H7 (cell line): ENCODE results near the gene ST7L. TPM values are rescaled to one million over a fixed set of nuclear protein-coding genes. Genes with fewer than 3 reads are reported as not detected.
"Not testable (repeated sequence)": the region's sequence is repeated elsewhere in the genome, so short reads cannot be mapped to it uniquely, and the experiment has no call there.

ENCODE experiments used
- DNase-seq: peaks from one replicate; pipeline ENCODE4 v3.0.0; 2012
- H3K27me3 ChIP-seq: 2 replicates; pipeline ENCODE4 v1.6.0; 2011; ENCODE audit warnings: mild to moderate bottlenecking, low read length; ENCODE audit not compliant: control insufficient read depth, insufficient read depth
- H3K36me3 ChIP-seq: replicated peaks from 2 replicates; pipeline ENCODE4 v1.5.1; 2011; ENCODE audit warnings: low read length; ENCODE audit not compliant: control insufficient read depth, insufficient read depth
- H3K4me3 ChIP-seq: 2 replicates; pipeline ENCODE4 v1.5.1; 2011; ENCODE audit warnings: low read depth, mild to moderate bottlenecking, control low read depth, low read length, moderate library complexity; ENCODE audit not compliant: insufficient read depth
- total RNA-seq: library from RNA; depleted of rRNA; stranded (reverse); fragments of >200 nt; shearing (Covaris generic); gene quantifications from 2 replicates; pipeline ENCODE4 v1.2.3, GENCODE V29; 2014; rRNA removed

The ST7L gene, protein sequence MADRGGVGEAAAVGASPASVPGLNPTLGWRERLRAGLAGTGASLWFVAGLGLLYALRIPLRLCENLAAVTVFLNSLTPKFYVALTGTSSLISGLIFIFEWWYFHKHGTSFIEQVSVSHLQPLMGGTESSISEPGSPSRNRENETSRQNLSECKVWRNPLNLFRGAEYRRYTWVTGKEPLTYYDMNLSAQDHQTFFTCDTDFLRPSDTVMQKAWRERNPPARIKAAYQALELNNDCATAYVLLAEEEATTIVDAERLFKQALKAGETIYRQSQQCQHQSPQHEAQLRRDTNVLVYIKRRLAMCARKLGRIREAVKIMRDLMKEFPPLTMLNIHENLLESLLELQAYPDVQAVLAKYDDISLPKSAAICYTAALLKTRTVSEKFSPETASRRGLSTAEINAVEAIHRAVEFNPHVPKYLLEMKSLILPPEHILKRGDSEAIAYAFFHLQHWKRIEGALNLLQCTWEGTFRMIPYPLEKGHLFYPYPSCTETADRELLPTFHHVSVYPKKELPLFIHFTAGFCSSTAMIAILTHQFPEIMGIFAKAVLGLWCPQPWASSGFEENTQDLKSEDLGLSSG
- total RNA-seq = 16.6 and 28.5 TPM in 2 replicates

DNA sequence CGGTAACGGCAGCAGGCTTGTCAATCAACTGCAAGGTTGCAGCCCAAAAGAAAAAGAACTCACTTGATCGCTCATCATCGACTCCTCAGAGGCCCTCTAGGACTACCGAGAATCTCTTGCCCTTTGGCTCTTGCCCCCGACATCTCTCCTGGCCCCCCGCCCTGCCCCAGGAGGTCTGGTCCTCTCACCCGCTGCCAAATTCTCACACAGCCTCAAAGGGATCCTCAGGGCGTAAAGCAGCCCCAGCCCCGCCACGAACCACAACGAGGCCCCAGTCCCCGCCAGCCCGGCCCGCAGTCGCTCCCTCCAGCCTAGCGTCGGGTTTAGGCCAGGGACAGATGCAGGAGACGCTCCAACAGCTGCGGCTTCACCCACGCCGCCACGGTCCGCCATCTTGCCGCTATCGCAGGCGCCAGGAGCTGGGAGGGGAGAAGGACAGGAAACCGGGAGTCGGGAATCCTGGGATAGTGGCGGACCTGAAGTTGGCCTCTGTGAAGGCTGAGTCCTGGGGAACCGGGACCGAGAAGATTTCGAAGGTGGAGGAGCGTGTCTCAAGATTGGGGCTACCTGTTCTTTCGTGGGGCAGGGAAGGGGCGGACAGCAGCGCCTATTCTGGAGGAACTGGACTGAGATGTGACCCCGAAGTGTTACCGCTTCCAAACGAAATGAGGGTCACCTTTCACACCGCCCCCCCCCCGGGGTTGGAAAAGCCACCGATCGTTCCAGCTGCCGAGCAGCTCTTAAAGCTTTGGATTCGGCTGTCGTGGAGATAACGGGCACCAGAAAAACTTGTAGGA lies at the start of gene ST7L:
TSS of gene ST7L (minus strand) at position 421 of the 797 bp plus-strand sequence. CDS start at position 393, 28 bp downstream.
- Histone ChIP-seq H3K27me3 (no peaks in the 10 kb centered on the region), H3K4me3 (peak within 1 kb of the TSS; percentile 74), H3K36me3 (no peaks in the 10 kb centered on the region; the same call in none of the 2 replicates)
- DNase-seq = peak; percentile 81

DNA sequence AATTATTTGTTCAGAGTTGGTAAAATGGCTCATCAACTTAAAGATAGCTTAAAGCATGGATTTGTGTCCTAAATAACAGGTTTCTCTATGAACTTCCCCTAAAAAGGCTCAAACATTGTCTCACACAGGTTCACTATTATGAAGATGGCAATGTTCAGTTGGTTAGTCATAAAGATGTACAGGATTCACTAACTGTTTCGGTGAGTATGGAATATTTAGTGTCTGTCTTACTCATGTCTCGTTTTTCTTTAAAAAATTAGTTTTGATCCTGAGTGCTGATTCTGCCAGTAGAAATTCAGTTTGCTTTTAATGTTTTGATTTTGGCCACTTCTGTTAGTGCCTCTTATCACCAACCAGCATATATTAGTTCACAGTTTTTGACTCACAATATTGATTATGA lies 48.0 kb upstream of the ST7L start:
- no peak overlapping the region for H3K4me3 ChIP-seq
- DNase-seq = no peak
- H3K36me3 ChIP-seq = peaks cover 8% of the 10 kb centered on the region
- no peaks in the 10 kb centered on the region for H3K27me3 ChIP-seq

DNA sequence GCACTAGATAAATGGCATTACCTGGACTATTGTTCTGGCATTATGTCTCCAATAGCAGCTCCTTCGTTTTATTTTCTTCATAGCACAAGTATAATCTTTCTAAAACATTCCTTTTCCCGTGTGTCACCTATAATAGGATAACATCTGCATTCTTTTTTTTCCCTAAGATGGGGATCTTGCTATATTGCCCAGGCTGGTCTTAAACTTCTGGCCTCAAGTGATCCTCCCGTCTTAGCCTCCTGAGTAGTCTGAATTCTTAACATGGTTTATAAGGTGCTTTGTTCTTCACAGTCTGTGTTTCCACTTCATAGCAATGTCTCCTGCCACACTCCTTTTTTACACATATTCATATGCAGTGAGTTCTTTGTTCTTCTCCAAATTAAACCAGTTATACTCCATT lies 46.9 kb upstream of the ST7L start:
- H3K27me3 ChIP-seq = no peaks in the 10 kb centered on the region
- peaks cover 8% of the 10 kb centered on the region for H3K36me3 ChIP-seq
- no peak for DNase-seq
- H3K4me3 ChIP-seq = no peak overlapping the region

DNA sequence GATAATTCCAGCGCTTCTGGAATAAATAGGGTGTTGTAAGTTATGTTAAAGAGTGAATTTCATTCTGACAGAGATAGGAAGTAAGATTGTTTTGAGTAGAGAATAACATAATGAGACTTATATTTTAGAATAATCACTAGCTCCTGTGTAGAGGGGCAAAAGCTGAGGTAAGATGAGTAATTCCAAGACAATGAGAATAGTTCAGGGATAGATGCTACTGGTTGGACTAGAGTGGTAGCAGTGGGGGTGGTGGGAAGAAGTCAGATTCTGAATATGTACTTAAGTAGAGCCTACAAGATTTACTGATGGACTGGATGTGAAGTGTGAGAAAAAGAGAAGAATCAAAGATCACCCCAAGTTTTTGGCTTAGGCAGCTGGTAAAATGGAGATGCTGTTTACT lies 32.3 kb upstream of the ST7L start:
- no peak for DNase-seq
- Histone ChIP-seq H3K27me3 (no peaks in the 10 kb centered on the region), H3K4me3 (no peak overlapping the region), H3K36me3 (peaks cover 3% of the 10 kb centered on the region; the same call in 1 of the 2 replicates)

DNA sequence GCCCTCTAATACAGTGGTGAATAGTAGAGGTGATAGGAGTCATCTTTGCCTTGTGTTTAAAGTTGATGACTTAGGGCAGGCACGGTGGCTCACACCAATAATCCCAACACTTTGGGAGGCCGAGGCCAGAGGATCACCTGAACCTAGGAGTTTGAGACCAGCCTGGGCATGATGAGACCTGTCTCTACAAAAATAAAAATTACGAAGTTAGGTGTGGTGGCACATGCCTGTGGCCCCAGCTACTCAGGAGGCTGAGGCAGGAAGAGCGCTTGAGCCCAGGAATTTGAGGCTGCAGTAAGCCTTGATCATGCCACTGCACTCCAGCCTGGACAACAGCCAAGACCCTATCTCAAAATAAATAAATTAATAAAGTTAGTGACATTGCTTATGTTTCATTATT lies 27.3 kb upstream of the ST7L start:
- Histone ChIP-seq H3K4me3 (no peak overlapping the region), H3K36me3 (peaks cover 3% of the 10 kb centered on the region; the same call in 1 of the 2 replicates), H3K27me3 (no peaks in the 10 kb centered on the region)
- DNase-seq = no peak

DNA sequence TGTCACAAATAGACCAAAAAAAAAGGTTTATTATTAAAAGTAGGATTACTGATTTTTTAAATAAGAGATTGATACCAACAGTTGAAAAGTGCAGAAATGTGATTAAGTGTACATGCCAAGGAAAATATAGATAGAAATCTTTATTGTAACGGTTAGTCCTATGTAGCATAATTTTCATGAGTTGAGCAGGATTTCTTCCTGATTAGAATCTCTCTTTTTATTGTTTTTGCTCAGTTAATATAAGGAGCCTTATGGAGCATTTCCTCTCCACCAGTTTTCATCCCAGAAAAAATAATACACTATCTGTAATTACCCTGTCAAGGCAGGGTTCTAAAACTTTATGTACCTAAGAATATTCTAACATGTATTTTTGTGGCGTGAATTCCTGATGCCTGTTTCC lies 24.1 kb upstream of the ST7L start:
- H3K4me3 ChIP-seq = no peak overlapping the region
- no peak for DNase-seq
- H3K36me3 ChIP-seq = peaks cover 2% of the 10 kb centered on the region; the same call in 1 of the 2 replicates
- H3K27me3 ChIP-seq = no peaks in the 10 kb centered on the region

DNA sequence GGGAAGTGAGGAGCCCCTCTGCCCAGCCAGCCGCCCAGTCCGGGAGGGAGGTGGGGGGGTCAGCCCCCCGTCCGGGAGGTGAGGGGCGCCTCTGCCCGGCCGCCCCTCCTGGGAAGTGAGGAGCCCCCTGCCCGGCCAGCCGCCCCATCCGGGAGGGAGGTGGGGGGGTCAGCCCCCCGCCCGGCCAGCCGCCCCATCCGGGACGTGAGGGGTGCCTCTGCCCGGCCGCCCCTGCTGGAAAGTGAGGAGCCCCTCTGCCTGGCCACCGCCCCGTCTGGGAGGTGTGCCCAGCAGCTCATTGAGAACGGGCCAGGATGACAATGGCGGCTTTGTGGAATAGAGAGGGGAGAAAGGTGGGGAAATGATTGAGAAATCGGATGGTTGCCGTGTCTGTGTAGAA lies 21.5 kb upstream of the ST7L start:
- not testable (repeated sequence) for H3K27me3 ChIP-seq, DNase-seq, H3K4me3 ChIP-seq, H3K36me3 ChIP-seq

DNA sequence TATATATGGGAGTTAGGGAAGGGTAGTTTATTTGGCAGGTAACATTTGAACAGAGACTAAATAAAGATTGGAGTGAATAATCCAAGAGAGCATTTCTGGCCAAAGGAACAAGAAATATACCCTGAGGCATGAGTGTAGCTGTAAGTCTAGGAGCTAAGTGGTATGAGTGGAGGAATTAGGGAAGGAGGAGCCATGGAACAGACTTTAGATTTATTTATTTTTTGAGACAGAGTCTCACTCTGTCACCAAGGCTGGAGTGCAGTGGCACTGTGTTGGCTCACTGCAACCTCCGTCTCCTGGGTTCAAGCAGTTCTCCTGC lies 19.1 kb upstream of the ST7L start:
- DNase-seq = no peak
- Histone ChIP-seq H3K27me3 (no peaks in the 10 kb centered on the region), H3K4me3 (no peak overlapping the region), H3K36me3 (no peaks in the 10 kb centered on the region)

DNA sequence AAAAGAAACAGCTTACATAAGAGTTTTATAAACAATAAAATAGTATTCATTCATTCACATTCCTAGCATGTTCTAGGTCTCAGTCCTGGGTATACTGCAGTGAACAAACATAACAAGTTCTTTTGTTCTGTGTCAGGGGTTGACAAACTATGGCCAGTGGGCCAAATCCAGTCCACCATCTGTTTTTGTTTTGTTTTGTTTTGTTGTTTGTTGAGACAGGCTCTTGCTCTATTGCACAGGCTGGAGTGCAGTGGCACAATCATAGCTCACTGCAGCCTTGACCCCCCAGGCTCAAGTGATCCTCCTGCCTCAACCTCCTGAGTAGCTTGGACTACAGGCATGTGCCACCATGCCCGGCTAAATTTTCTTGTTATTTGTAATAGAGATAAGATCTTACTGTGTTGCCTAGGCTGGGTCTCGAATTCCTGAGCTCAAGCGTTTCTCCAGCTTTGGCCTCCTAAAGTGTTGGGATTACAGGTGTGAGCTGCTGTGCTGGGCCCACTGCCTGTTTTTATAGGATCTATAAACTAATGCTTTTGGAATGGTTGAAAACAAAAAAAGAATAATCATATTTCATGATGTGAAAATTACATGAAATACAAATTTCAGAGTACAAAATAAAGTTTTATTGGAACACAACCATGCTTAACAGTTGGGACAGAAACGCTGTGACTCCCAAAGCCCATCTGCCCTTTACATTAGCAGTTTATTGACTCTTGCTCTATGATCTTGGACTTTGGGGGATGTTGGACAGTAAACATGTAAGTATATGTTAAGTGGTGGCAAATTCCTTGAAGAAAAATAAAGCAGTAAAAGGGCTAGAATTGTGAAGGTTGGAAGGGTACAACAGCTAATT lies 18.5 kb upstream of the ST7L start:
- no peak overlapping the region for H3K4me3 ChIP-seq
- no peaks in the 10 kb centered on the region for H3K27me3 ChIP-seq
- DNase-seq = no peak
- no peaks in the 10 kb centered on the region for H3K36me3 ChIP-seq

DNA sequence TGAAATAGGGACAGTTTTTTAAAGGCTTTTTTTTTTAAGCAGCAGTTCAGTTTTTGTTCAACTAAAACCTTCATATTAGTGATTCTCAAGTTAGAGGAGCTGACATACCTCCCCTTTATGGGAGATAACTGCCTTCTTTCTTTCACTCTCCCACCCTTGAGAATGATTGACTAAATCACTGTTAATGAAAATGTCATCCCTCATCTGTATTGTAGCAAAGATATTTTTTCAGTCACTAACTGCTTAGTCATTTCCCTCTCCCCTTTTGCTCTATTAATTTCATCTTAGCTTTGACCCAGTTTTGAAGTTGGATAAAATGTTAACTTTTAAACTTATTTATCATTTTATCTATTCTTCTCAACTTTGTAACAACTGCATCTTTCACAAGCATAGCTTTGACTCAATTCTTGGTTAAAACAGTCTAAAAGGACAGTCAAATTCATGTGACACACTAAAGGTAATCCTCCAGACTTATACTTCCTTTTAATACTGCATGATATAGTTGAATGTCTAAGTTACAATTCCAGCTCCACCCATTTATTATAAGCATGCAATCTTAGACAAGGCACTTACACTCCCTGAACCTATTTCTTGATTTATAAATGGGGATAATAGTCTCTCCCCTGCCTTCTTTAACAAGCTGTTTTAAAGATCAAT lies 17.8 kb upstream of the ST7L start:
- Histone ChIP-seq H3K36me3 (no peaks in the 10 kb centered on the region), H3K4me3 (no peak overlapping the region), H3K27me3 (no peaks in the 10 kb centered on the region)
- no peak for DNase-seq

DNA sequence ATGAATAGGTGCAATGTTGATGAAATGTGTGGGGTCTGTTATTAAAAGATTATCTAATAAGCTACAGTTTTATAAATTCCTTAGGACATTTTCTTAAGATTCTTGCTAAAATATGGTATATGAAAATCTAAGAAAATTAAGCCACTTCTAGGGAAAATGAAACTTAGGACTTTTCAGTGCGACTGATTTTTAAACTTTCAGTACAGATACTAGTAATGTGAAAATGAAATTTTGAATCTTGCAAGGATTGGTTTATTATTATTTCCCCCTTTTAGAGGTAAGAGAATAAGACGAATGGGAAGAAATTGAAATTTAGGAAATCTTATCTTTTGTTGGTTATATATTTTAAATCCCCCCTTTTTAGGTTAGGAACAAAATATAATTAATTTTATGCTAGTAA lies 17.1 kb upstream of the ST7L start:
- DNase-seq = no peak
- H3K4me3 ChIP-seq = no peak overlapping the region
- H3K36me3 ChIP-seq = no peaks in the 10 kb centered on the region
- no peaks in the 10 kb centered on the region for H3K27me3 ChIP-seq

DNA sequence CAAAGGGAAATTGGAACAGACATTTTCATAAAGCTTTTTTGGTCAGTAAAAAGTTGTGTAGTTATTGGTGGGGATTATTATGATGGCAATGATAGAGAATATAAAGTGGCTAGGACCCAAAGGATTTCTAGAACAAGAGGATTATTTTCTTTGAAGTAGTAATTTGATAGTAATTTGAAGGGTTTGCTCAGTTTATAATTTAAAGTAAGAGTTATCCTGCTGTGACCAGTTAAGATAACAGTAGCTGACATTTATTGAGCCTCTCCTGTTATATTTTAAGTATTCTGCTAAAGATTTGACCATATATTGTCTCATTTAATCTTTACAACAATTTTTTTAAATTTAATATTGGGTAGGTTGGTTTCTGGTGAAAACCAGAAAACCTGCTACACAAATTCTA lies 15.4 kb upstream of the ST7L start:
- H3K36me3 ChIP-seq = no peaks in the 10 kb centered on the region
- H3K4me3 ChIP-seq = no peak overlapping the region
- DNase-seq = no peak
- H3K27me3 ChIP-seq = no peaks in the 10 kb centered on the region

DNA sequence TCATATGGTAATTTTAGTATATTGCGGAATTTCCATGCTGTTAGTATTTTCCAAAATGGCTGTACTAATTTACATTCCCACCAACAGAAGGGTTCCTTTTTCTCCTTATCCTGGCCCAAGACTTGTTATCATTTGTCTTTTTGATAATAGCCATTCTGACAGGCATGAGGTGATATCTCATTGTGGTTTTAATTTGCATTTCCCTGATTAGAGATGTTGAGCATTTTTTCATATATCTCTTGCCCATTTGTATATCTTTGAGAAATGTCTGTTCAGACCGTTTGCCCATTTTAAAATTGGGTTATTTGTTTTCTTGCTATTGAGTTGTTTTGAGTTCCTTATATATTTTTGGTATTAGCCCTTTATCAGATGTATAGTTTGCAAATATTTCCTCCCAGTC lies 14.7 kb upstream of the ST7L start:
- no peaks in the 10 kb centered on the region for H3K27me3 ChIP-seq
- H3K4me3 ChIP-seq = no peak overlapping the region
- H3K36me3 ChIP-seq = no peaks in the 10 kb centered on the region
- DNase-seq = no peak

DNA sequence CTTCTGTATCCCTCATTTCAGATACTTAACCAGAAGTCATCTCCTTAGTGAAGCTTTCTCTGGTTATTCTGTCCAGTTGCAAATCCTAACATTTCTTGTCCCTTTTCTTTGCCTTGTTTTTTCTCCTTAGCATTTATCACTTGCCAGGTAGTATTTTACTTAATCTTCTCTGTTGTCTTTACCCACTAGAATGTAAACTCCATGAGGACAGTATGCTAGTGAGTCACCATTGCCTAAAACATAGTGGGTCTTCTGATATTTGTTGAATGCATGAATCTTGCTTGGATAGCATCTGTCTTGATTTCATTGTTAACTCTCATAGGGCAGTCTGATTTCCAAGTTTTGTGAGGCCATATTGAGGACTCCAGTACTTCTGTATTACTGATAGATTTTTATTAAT lies 10.3 kb upstream of the ST7L start:
- no peaks in the 10 kb centered on the region for H3K27me3 ChIP-seq
- no peak for DNase-seq
- 0 out of 2 replicates have a peak, but pooled peaks cover 2% of the 10 kb centered on the region for H3K36me3 ChIP-seq
- H3K4me3 ChIP-seq = no peak overlapping the region
